CD4-positive, alpha-beta T cell treated with Interleukin-17A for 1 hour (primary cell): ENCODE measurements around the gene FBXW11.

Experiments
- DNase-seq: peaks from one replicate; pipeline ENCODE4 v3.0.0-alpha.2; 2020

The FBXW11 gene

DNA sequence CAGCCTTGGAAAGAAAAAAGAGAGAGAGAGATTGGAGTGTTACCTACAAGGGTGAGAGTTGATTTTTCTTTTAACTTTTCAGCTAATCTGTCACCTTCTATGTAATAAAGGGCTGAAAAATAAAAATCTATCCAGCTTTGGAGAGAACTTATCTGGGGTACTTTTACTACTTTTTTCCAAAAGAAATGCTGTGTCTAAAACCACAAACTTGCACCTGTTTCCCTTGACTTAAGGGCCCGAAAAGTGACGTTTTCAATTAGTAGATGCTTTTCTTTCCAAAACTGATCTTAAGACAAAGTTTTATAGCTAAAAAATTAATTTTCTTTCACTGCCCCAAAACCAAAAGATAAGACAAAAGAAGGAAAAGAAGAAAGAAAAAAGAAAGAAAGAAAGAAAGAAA lies 172.0 kb downstream of the FBXW11 start:
- no peak for DNase-seq

DNA sequence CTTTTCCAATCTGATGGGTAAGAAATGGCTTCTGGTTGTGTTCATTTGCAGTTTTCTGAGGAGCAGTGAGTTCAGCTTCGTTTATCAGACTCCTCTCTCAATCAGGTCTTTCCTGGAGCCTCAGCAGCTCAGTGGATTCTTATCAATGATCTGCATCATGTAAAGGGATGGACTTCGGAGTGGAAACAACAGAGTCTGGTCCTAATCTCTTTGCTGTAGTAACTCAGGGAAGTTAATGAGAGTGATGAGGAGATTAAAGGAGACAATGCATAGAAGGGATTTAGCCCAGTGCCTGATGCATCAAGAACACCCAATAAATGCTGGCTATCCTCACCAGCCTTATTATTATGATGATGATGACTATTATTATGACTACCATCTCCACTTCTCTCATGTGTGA lies 173.7 kb downstream of the FBXW11 start:
- no peak for DNase-seq

DNA sequence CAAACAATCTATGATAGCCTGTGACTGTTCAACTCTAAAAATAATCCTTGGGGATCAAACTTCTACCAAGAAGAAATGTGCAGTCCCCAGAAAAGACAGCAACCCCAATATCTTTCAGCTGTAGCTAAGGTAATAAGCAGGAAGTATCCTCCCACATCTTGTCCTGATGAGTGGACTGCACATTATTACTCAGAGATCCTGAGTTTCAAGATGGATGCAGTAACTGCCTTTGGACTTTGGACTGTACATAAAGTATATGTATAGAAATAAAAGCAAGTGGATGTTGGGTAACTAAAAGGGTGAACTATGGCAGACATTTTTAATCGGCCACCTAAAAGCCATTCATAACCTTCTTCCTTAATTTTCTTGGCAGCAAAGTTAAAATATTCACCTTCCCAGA lies 175.8 kb downstream of the FBXW11 start:
- DNase-seq = no peak

DNA sequence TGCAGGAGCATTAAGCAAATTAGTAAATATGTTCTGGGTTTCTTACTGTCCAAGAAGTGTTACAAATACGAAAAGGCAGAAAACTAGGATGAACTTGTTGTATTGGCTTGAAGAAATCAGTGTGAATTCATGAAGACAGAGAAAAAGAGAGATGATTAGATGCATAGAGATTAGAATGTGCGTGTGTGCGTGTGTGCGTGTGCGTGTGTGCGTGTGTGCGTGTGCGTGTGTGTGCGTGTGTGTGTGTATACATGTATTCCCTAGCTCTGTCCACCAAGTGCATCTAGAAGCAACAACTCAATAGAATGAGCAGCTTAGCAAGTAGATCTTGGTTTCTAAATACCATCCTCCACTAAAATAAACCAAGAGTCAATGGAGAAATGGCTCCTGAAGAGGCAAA lies 179.3 kb downstream of the FBXW11 start:
- DNase-seq = no peak

DNA sequence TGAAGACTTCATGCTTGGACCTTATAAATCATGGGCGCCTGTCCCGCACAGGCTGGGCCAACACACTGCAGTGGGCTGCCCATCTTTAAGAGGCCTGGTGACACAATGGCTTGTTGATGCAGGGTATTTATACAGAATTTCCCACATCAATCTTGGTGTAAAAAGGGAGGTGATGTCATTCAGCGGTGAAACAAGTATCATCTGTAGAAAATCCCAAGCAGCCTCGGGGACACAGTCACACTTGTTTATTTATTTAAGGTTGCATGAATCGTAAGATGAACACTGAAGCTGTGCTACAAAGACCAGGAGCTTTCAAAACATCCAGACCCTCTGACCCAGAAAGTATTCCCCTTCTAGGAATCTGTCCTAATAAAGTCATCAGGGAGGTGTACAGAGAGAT lies 180.3 kb downstream of the FBXW11 start:
- DNase-seq = no peak

DNA sequence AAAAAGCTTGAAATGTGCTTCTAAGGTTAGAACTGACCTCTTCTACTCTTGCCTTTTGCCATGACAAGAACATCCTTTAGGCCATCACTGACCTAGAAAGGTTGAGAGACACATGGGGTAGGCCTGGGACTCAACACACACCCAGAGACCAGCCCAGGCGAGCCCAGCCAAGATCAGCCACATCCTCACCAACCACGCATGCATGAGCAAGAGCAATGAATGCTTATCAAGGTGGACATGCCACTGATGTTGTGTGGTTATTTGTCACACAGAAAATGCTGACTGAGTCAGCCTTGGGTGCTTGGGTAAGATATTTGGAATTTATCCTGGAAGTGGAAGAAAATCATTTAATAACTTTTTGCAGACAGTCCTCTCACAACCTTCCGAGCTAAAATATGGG lies 181.4 kb downstream of the FBXW11 start:
- no peak for DNase-seq

DNA sequence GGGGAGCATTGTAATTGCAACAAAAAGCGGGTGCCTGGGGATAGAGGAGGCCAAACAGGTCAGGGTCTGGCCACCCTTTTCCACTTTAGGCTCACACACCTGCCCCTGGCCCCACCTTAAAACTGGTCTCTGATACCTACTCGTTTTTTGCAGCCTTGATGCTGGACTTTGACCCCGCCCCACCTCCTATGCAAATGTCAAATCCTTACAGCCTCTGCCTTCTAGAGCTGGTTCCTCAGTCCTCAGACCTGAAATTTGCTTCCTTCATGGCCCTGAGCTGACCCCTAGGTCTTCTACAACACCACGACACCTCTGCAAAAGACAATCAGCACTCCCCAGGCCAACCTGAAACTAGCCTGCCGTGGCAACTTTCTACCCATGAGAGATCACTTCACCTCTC lies 183.2 kb downstream of the FBXW11 start:
- DNase-seq = no peak

DNA sequence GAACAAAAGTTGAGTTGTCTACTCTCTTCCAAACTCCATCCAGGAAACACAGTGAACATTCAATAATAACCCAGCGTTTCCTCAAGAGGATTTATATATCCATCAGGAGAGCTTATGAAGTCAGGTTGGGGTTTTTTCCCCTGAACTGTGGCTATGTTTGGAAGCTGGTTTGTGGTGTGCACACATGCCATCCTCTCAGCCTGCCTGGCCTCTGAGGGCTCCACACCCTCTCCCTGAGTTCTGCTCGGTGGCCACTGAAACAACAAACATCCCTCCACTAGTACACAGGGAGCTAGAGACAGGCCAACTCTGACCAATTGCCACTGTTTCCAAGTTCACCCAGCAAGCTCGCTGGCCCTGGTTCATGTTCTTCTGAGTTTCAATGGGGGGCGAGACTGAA lies 185.2 kb downstream of the FBXW11 start:
- DNase-seq = no peak

DNA sequence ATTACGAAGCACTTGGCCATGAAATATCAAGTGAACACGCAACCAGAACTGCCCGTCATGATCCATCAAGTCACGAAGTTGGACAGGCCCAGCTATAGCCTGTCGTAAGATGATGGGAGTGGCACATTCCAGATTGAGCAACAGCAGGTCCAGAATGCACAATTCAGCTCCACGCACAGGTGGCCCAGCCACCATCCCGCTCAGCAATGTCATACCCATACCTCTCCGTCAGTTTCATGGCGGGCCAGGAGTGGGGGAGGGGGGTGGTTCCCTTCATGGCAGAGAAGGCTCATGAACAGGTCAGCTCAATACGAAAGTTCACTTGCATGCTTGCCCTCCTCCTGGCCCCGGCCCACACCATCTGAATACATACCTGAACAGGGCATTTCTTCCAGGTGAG lies 185.9 kb downstream of the FBXW11 start:
- DNase-seq = no peak

DNA sequence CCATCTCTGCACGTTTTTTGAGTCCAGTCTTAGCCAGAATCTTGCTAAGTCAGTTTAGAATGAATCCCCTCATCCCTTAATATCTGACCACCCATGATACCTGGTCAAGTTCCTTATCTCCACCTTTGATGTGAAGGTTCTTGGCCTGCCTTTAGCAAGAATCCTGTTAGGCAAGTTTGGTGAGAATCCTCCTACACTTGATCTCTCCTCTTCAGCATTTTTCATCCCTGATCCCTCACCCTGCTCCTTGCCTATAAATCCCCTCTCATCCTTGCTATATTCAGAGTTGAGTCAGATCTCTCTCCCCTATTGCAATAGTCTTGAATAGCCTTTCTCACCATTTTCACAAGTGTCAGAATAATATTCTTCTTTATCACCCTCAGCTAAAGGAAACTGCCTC lies 189.8 kb downstream of the FBXW11 start:
- DNase-seq = no peak

DNA sequence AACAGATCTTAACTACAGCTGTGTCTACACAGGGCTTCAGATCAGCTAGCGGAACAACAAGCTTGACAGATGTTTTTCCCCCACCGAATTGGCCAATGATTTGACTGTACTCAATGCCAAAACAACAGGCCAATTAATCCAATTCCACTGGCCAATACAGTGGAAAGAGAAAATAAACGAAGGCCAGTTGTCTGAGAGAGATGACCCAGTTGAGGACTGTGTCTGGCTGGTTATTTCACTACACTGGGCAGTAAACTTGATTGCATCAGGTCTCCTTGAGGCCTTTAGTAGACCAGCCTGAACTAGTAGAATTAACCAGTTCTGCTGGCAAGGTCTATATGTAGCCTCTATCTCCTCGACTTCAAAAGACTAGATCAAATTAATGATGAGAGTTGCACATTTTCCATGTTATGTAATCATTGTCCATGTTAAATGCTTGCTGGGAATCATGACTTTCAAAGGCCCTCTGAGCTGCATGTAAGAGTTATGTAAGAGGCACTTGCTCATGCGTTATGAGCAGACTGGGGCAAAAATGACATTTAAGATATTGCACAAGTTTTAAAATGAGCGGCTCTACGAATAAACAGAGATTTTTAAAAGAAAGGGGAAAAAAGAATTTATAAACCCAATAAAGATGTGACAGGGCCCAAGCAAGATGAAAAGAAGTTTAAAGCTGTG lies 192.5 kb downstream of the FBXW11 start:
- no peak for DNase-seq

DNA sequence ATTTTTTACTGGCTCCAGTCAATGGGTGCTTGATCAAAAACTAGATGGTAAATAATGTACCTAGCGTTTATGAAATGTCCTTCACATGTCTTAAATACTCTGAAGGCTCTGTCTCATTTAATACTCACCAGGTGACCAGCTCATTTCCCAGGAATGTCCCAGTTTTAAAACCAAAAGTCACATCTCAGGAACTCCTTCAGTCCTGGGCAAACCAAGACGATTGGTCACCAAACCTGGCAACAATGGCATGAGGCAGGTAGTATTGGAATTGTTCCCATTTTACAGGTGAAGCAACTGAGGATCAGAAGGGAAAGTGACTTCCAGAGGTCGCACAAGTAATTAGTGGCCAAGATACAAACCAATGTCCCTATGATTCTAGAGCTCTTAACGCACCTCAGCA lies 193.2 kb downstream of the FBXW11 start:
- no peak for DNase-seq
